Myometrial cell (primary cell): ENCODE measurements around the gene MYL7. TPM values are rescaled to one million over a fixed set of nuclear protein-coding genes. Genes with fewer than 3 reads are reported as not detected.

ENCODE experiments used
- total RNA-seq: library from RNA; depleted of rRNA; stranded (reverse); fragments of >200 nt; gene quantifications from 2 replicates; pipeline ENCODE4 v1.2.3, GENCODE V29; 2015

The MYL7 gene
- not detected in 2 replicates for total RNA-seq

GRCh38 chr7:44141221-44141850 lies at the start of gene MYL7:
MYL7 (minus strand) TSS chr7:44141332; CDS start chr7:44141305, 27 bp downstream.

GRCh38 chr7:44189286-44189992 lies 48.3 kb upstream of the MYL7 start, which contains the start of gene GCK:
GCK (minus strand) TSS chr7:44189439; CDS start chr7:44188953, 486 bp downstream.

GRCh38 chr7:44123190-44124003 lies 17.7 kb downstream of the MYL7 start, which contains the start of gene POLD2:
POLD2 (minus strand) TSS chr7:44123548; CDS start chr7:44122053, 1,495 bp downstream.

DNA sequence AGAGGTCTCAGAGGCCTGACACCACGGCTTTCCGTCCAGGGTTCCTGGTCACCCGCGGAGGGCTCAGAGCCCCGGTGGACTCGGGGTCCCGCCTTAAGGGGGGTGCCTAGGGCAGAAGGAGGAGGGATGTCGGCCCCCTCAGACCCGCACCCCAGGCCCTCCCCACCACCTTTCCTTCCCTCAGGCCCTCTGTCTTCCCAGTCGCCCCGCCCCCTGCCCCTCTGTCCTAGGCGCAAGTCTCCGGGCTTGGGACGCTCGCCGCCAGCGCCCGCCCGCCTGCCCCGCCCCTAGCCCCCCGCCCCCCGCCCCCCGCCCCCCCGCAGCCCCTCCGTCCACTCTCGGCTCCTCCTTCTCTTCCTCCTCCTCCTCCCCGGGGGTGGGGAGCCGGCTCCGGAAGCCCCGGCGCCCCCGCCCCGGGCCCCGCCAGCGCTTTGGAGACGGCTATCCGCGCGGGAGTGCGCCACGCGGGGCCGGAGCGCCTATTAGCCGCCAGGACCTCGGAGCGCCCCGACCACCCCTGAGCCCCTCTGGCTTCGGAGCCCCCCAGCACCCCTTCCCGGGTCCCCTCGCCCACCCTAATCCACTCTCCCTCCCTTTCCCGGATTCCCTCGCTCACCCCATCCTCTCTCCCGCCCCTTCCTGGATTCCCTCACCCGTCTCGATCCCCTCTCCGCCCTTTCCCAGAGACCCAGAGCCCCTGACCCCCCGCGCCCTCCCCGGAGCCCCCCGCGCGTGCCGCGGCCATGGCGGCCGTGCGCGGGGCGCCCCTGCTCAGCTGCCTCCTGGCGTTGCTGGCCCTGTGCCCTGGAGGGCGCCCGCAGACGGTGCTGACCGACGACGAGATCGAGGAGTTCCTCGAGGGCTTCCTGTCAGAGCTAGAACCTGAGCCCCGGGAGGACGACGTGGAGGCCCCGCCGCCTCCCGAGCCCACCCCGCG lies 36.9 kb downstream of the MYL7 start, which contains the start of gene AEBP1:
TSS of gene AEBP1 (plus strand) at position 423 of the 937 bp plus-strand sequence. CDS start at position 744, 321 bp downstream.

Other genes starting within 250 kb of the MYL7 start
- 19.3 and 22.7 TPM in 2 replicates for gene URGCP, start 234.7 kb downstream of the MYL7 start, total RNA-seq
- gene UBE2D4, start 214.9 kb downstream of the MYL7 start, total RNA-seq: 6.1 and 10.1 TPM in 2 replicates
- not detected in 2 replicates for gene SPDYE1, start 143.4 kb downstream of the MYL7 start, total RNA-seq
- 171 TPM in 2 replicates for gene DBNL, start 96.6 kb downstream of the MYL7 start, total RNA-seq
- not detected in 2 replicates for gene PGAM2, start 75.8 kb downstream of the MYL7 start, total RNA-seq
- 14.2 and 24.2 TPM in 2 replicates for gene POLM, start 58.8 kb downstream of the MYL7 start, total RNA-seq
- 90.4 and 91.4 TPM in 2 replicates for gene AEBP1, start 37.0 kb downstream of the MYL7 start, total RNA-seq
- gene POLD2, start 17.8 kb downstream of the MYL7 start, total RNA-seq: 118 and 130 TPM in 2 replicates
- 1.2 and 2.7 TPM in 2 replicates for gene GCK, start 48.1 kb upstream of the MYL7 start, total RNA-seq
- gene YKT6, start 59.6 kb upstream of the MYL7 start, total RNA-seq: 129 and 150 TPM in 2 replicates
- not detected in 2 replicates for gene CAMK2B, start 184.3 kb upstream of the MYL7 start, total RNA-seq